IMR-90 (cell line): ENCODE measurements around the gene SLC6A3.

Source experiments
- BHLHE40 ChIP-seq: fragments of 150-350 bp; IDR thresholded peaks from 2 replicates; pipeline ENCODE4 v1.6.1; 2016; ENCODE audit warnings: mild to moderate bottlenecking, low read depth, low read length
- CHD1 ChIP-seq: IDR thresholded peaks from 2 replicates; pipeline ENCODE4 v1.6.1; 2012; ENCODE audit warnings: low read depth, low read length, improper control_type of control experiment
- CTCF ChIP-seq: conservative IDR thresholded peaks from 2 replicates; pipeline ENCODE4 v1.5.1; 2012; ENCODE audit warnings: mild to moderate bottlenecking, low read depth, low read length, improper control_type of control experiment
- MAZ ChIP-seq: IDR thresholded peaks from 2 replicates; pipeline ENCODE4 v1.6.1; 2012; ENCODE audit warnings: low read depth, mild to moderate bottlenecking, low read length, improper control_type of control experiment, moderate library complexity, borderline replicate concordance
- POLR2A ChIP-seq: IDR thresholded peaks from 2 replicates; pipeline ENCODE4 v1.6.1; 2012; ENCODE audit warnings: mild to moderate bottlenecking, low read depth, low read length
- USF2 ChIP-seq: fragments of 150-350 bp; IDR thresholded peaks from 2 replicates; pipeline ENCODE4 v1.6.1; 2017; ENCODE audit warnings: mild to moderate bottlenecking, antibody characterized with exemption, low read length, low read depth

GRCh38 chr5:1387059-1387755 lies 58.0 kb downstream of the SLC6A3 start:
- TF ChIP-seq CTCF (no peak), BHLHE40 (no peak), CHD1 (no peak), POLR2A (no peak), MAZ (no peak), USF2 (no peak)
